ENCODE data around the gene TDP1.

DNA sequence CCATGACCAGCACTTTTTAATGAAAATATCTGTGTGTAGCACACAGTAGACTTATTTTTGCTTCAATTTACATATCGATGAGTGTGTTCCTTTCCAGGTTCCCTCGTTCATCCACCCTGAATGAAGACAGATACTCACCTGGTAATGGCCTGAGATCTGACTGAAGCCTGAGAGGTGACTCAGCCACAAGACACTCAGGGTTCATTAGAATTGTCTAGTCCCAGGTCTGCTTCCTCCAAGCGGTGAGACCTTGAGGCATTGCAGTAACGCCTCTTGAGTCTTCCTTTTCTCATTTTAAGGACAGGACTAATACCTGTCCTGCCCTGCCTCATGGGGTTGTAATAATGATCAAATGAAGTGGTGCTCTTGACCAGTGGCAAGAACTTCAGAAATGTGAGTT, 94.5 kb downstream of the TDP1 start:
- no peak for TF ChIP-seq NFYB (IDR thresholded peaks at IDR 0.05; ENCODE audit: extremely low read depth, insufficient read length)
- TF ChIP-seq PCBP1 (IDR thresholded peaks at IDR 0.05; ENCODE audit: low read depth, low read length, poor library complexity, severe bottlenecking), result no peak
- no peak for TF ChIP-seq CTCF (IDR thresholded peaks at IDR 0.05 in 2 of 3, conservative IDR thresholded peaks at IDR 0.05 in 1 of 3; ENCODE audit: insufficient read depth in 2 of 3, low read depth in 1 of 3, low read length in 3 of 3)
- no peak for TF ChIP-seq POLR2A (conservative IDR thresholded peaks at IDR 0.05)
- TF ChIP-seq RAD21 (CRISPR knock-in tag; conservative IDR thresholded peaks at IDR 0.05 in 1 of 2, IDR thresholded peaks at IDR 0.05 in 1 of 2), result no peak
- no peak for TF ChIP-seq HIVEP1 (CRISPR knock-in tag; IDR thresholded peaks at IDR 0.05)
- TF ChIP-seq BACH1 (tag; IDR thresholded peaks at IDR 0.05), result no peak
- no peak for TF ChIP-seq SIN3A (IDR thresholded peaks at IDR 0.05; ENCODE audit: borderline replicate concordance in 2 of 2, control insufficient read depth in 1 of 2, low read depth in 2 of 2, low read length in 2 of 2)
- no peak for TF ChIP-seq MAZ (CRISPR knock-in tag; conservative IDR thresholded peaks at IDR 0.05 in 1 of 2, IDR thresholded peaks at IDR 0.05 in 1 of 2)
- no peak for TF ChIP-seq ASH1L (IDR thresholded peaks at IDR 0.05; ENCODE audit: borderline replicate concordance, low read depth, partially characterized antibody)
- no peak for TF ChIP-seq TCF3 (CRISPR knock-in tag; IDR thresholded peaks at IDR 0.05)
